Epithelial cell of esophagus (primary cell): ENCODE data around the gene MGAT5B.

Source experiments
- DNase-seq: peaks from one replicate; pipeline ENCODE4 v3.0.0; 2010; ENCODE audit warnings: low read depth
- H3K4me3 ChIP-seq: 2 replicates; pipeline ENCODE4 v1.5.1; 2011; ENCODE audit warnings: mild to moderate bottlenecking, low read length, control low read depth
- TF ChIP-seq, protein P1 (sequence below): IDR thresholded peaks from 2 replicates; pipeline ENCODE4 v1.5.1; 2011; ENCODE audit warnings: low read depth, mild to moderate bottlenecking, low read length, control low read depth, inconsistent platforms; ENCODE audit not compliant: insufficient read depth; ENCODE audit errors: missing control alignments

MGAT5B gene

DNA sequence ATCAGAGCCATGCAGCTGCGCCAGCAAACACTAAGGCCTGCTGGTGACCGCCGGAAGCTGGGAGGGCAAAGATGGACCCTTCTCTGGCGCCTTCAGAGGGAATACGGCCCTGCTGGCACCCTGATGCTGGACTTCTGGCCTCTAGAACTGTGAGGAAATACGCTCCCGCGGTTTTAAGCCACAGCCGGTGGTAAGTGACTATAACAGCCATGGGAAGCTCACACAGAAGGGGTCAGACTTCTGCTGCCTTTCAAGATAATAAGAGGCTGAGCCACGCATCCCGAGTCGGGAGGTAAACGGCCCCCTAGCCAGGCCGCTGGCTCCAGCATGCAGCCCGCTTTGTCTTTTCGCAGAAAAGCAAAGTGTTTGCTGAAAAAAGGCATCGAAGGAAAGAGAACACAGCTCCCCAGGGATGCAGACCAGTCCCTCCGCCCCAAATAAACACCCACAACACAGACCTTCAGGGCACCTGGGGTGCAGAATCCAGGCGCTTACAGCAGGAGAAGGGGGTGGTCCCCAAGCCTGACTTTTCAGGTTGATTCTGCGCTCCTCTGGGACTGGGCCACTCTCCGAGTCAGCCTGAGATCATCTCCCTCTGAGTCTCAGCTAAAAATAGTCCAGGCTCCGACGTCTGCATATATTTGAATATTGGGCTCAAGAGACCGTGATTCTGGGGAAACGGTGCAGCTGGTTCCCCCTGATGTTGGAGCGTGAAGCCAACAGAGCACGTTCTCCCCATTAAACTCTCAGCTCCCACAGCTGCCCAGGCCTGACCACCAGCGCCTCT lies 89.7 kb downstream of the MGAT5B start:
- TF ChIP-seq, protein P1, sequence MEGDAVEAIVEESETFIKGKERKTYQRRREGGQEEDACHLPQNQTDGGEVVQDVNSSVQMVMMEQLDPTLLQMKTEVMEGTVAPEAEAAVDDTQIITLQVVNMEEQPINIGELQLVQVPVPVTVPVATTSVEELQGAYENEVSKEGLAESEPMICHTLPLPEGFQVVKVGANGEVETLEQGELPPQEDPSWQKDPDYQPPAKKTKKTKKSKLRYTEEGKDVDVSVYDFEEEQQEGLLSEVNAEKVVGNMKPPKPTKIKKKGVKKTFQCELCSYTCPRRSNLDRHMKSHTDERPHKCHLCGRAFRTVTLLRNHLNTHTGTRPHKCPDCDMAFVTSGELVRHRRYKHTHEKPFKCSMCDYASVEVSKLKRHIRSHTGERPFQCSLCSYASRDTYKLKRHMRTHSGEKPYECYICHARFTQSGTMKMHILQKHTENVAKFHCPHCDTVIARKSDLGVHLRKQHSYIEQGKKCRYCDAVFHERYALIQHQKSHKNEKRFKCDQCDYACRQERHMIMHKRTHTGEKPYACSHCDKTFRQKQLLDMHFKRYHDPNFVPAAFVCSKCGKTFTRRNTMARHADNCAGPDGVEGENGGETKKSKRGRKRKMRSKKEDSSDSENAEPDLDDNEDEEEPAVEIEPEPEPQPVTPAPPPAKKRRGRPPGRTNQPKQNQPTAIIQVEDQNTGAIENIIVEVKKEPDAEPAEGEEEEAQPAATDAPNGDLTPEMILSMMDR = no peak
- DNase-seq = no peak
- no peak overlapping the region for H3K4me3 ChIP-seq

GRCh38 chr17:76958974-76959373 lies 90.8 kb downstream of the MGAT5B start:
- TF ChIP-seq, protein P1 = no peak
- no peak for DNase-seq

DNA sequence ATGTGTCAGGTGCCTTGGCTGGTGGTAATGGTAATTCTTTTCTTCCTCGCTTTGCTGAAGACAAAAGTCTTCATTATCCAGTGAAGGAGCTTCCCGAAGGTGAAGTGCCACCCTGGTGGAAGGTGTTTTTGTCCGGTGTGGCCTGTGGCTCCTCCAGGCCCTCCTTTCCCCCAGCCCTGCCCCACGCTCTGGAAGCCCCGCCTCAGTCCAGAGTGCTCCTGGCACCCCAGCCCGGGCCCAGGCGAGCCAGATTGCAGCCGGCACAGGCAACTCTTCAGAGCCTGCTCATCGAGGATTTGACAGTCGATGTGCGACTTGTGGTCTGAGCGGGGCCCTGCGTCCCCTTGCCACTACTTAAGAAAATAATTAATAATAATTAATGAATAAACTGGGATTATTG lies 93.7 kb downstream of the MGAT5B start:
- TF ChIP-seq, protein P1 = no peak
- DNase-seq = no peak
- no peak overlapping the region for H3K4me3 ChIP-seq

More at GRCh38 chr17:76958974-76959373, 90.8 kb downstream of the MGAT5B start:
- H3K4me3 ChIP-seq = no peak overlapping the region

DNA sequence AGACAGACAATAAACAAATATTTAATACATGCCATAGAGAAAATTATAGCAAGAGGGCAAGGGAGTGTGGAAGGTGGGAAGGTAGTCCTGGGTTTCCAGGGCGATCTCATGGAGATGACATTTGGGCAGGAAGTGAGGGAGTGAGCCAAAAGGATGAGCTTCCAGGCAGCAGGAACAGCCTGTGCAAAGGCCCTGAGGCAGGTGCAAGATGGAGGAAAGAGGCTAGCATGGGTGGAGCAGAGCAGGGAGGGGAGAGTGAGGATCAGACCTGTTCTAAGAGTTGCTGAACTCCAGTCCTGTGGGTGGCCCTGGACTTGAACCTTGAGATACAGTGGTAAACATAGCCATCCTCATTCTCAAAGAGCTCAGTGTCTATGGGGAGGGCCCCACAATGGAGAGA lies 94.7 kb downstream of the MGAT5B start:
- no peak overlapping the region for H3K4me3 ChIP-seq
- no peak for DNase-seq
- TF ChIP-seq, protein P1 = no peak

GRCh38 chr17:76966016-76966415 lies 97.8 kb downstream of the MGAT5B start:
- no peak overlapping the region for H3K4me3 ChIP-seq
- TF ChIP-seq, protein P1 = no peak
- DNase-seq = no peak

- no peak overlapping the region for H3K4me3 ChIP-seq
- TF ChIP-seq, protein P1 = no peak
- no peak for DNase-seq
Measured at GRCh38 chr17:76966486-76967181, 98.4 kb downstream of the MGAT5B start.
